Renal pelvis (tissue), 4 donors: ENCODE results near the gene SERHL2. TPM values are rescaled to one million over a fixed set of nuclear protein-coding genes. Genes with fewer than 3 reads are reported as not detected.
A peak's percentile ranks its signal among the peaks of the same experiment; 100 is the strongest.
"Not testable (repeated sequence)": the region's sequence is repeated elsewhere in the genome, so short reads cannot be mapped to it uniquely, and the experiment has no call there.

Experiments used
- DNase-seq: peaks from one replicate; pipeline ENCODE4 v3.0.0-alpha.2; 2013
- polyA plus RNA-seq, 3 donors: library from polyadenylated mRNA; unstranded; fragments of 120-200 nt; gene quantifications; one replicate each; pipeline ENCODE4 v1.2.1, GENCODE V29; 2013; ENCODE audit not compliant: insufficient read length in 3 of 3

Gene SERHL2
- polyA plus RNA-seq, 3 donors, result 6.8 to 10.4 (median 8.9) TPM

- DNase-seq, result not testable (repeated sequence)
These were observed 22.2 kb upstream of the SERHL2 start for GRCh38 chr22:42531401-42532084.

- DNase-seq, result no peak
These were observed 20.1 kb upstream of the SERHL2 start for GRCh38 chr22:42533638-42533977.

- not testable (repeated sequence) for DNase-seq
These were observed 18.5 kb upstream of the SERHL2 start for GRCh38 chr22:42535082-42535731.

- DNase-seq, result no peak
These were observed 17.6 kb upstream of the SERHL2 start for GRCh38 chr22:42536166-42536565.

GRCh38 chr22:42536634-42537033 is 17.1 kb upstream of the SERHL2 start:
- DNase-seq, result not testable (repeated sequence)

- not testable (repeated sequence) for DNase-seq
These were observed 16.4 kb upstream of the SERHL2 start for GRCh38 chr22:42537199-42537831.

- DNase-seq, result not testable (repeated sequence)
These were observed 14.5 kb upstream of the SERHL2 start for GRCh38 chr22:42539236-42539771.

- DNase-seq, result no peak
These were observed 9.1 kb upstream of the SERHL2 start for GRCh38 chr22:42544686-42545085.

GRCh38 chr22:42547562-42547961 is 6.2 kb upstream of the SERHL2 start:
- no peak for DNase-seq

GRCh38 chr22:42548126-42548525 is 5.6 kb upstream of the SERHL2 start:
- not testable (repeated sequence) for DNase-seq

GRCh38 chr22:42548597-42549330 is 5.0 kb upstream of the SERHL2 start:
- no peak for DNase-seq

- peak; percentile 53 for DNase-seq
These were observed 4.3 kb upstream of the SERHL2 start for GRCh38 chr22:42549331-42550060.

- DNase-seq, result not testable (repeated sequence)
These were observed 1.5 kb upstream of the SERHL2 start for GRCh38 chr22:42552294-42552647.

GRCh38 chr22:42560381-42560780 is 6.6 kb downstream of the SERHL2 start:
- DNase-seq, result no peak

- DNase-seq, result no peak
These were observed 7.0 kb downstream of the SERHL2 start for GRCh38 chr22:42560781-42561180.

GRCh38 chr22:42561856-42562255 is 8.1 kb downstream of the SERHL2 start:
- no peak for DNase-seq

GRCh38 chr22:42562279-42562678 is 8.5 kb downstream of the SERHL2 start:
- no peak for DNase-seq

GRCh38 chr22:42562684-42563083 is 8.9 kb downstream of the SERHL2 start:
- DNase-seq, result no peak

- not testable (repeated sequence) for DNase-seq
These were observed 10.2 kb downstream of the SERHL2 start for GRCh38 chr22:42563943-42564342.

- no peak for DNase-seq
These were observed 10.9 kb downstream of the SERHL2 start for GRCh38 chr22:42564699-42565098.

GRCh38 chr22:42565956-42566355 is 12.2 kb downstream of the SERHL2 start:
- DNase-seq, result no peak

- not testable (repeated sequence) for DNase-seq
These were observed 14.2 kb downstream of the SERHL2 start for GRCh38 chr22:42567950-42568349.
